HepG2 (cell line): ENCODE data around the gene HELZ2. TPM values are rescaled to one million over a fixed set of nuclear protein-coding genes. Genes with fewer than 3 reads are reported as not detected.

Source experiments
- ATM ChIP-seq: fragments of 450-650 bp; IDR thresholded peaks from 2 replicates; pipeline ENCODE4 v1.7.1; 2017; ENCODE audit warnings: mild to moderate bottlenecking, borderline replicate concordance
- CCAR2 ChIP-seq: fragments of 200-400 bp; formaldehyde crosslinking; optimal IDR thresholded peaks from 2 replicates; pipeline ENCODE3; 2018; ENCODE audit warnings: low read depth, mild to moderate bottlenecking, low read length, moderate library complexity
- DNMT1 ChIP-seq: sonication (generic); formaldehyde crosslinking; IDR thresholded peaks from 2 replicates; pipeline ENCODE4 v1.5.1; 2020; ENCODE audit warnings: mild to moderate bottlenecking, missing genetic modification reagents
- E2F2 ChIP-seq: sonication (generic); formaldehyde crosslinking; IDR thresholded peaks from 2 replicates; pipeline ENCODE4 v1.4.0; 2020; ENCODE audit warnings: missing genetic modification reagents, borderline replicate concordance
- ERF ChIP-seq: IDR thresholded peaks from 2 replicates; pipeline ENCODE4 v1.6.1; 2018; ENCODE audit warnings: missing biosample characterization, missing genetic modification reagents
- FOXJ3 ChIP-seq: sonication (generic); formaldehyde crosslinking; IDR thresholded peaks from 2 replicates; pipeline ENCODE4 v1.4.0; 2020; ENCODE audit warnings: missing genetic modification reagents, mild to moderate bottlenecking, borderline replicate concordance
- FOXK2 ChIP-seq: fragments of 450-650 bp; IDR thresholded peaks from 2 replicates; pipeline ENCODE4 v1.6.1; 2016
- GABPA ChIP-seq, 2 experiments: IDR thresholded peaks; 2 replicates each; pipeline ENCODE4 v1.6.1; 2011 to 2016; ENCODE audit warnings: low read depth in 2 of 2, low read length in 1 of 2, missing biosample characterization in 1 of 2, missing genetic modification characterization in 1 of 2
- GABPB1 ChIP-seq: IDR thresholded peaks from 2 replicates; pipeline ENCODE4 v1.6.1; 2016; ENCODE audit warnings: mild to moderate bottlenecking, missing genetic modification reagents, moderate library complexity, missing compliant biosample characterization
- HNF4A ChIP-seq: sonication (generic); formaldehyde crosslinking; IDR thresholded peaks from 2 replicates; pipeline ENCODE4 v1.4.0; 2020; ENCODE audit warnings: missing genetic modification reagents
- NFRKB ChIP-seq: fragments of 450-650 bp; IDR thresholded peaks from 2 replicates; pipeline ENCODE4 v1.6.1; 2017
- NR3C1 ChIP-seq: sonication (generic); formaldehyde crosslinking; IDR thresholded peaks from 2 replicates; pipeline ENCODE4 v1.4.0; 2020; ENCODE audit warnings: missing genetic modification reagents
- RBFOX2 ChIP-seq: fragments of 200-400 bp; formaldehyde crosslinking; IDR thresholded peaks from 2 replicates; pipeline ENCODE4 v1.6.1; 2017; ENCODE audit warnings: low read depth, mild to moderate bottlenecking, low read length
- RCOR2 ChIP-seq: IDR thresholded peaks from 2 replicates; pipeline ENCODE4 v1.6.1; 2016; ENCODE audit warnings: missing biosample characterization, missing genetic modification reagents
- RFXANK ChIP-seq: IDR thresholded peaks from 2 replicates; pipeline ENCODE4 v1.6.1; 2016
- RFXAP ChIP-seq: sonication (generic); formaldehyde crosslinking; IDR thresholded peaks from 2 replicates; pipeline ENCODE4 v1.4.0; 2020; ENCODE audit warnings: missing genetic modification reagents, borderline replicate concordance
- RXRB ChIP-seq: IDR thresholded peaks from 2 replicates; pipeline ENCODE4 v1.6.1; 2016; ENCODE audit warnings: borderline replicate concordance, missing genetic modification reagents, missing compliant biosample characterization
- SIX1 ChIP-seq: sonication (generic); formaldehyde crosslinking; IDR thresholded peaks from 2 replicates; pipeline ENCODE4 v1.4.0; 2020; ENCODE audit warnings: missing genetic modification reagents, borderline replicate concordance
- SMYD3 ChIP-seq: sonication (generic); formaldehyde crosslinking; IDR thresholded peaks from 2 replicates; pipeline ENCODE4 v1.8.1; 2023; ENCODE audit warnings: mild to moderate bottlenecking, missing genetic modification reagents
- SNRNP70 ChIP-seq: fragments of 200-400 bp; formaldehyde crosslinking; IDR thresholded peaks from 2 replicates; pipeline ENCODE4 v1.6.1; 2017; ENCODE audit warnings: mild to moderate bottlenecking, low read depth, low read length, moderate library complexity
- SP2 ChIP-seq: sonication (generic); formaldehyde crosslinking; IDR thresholded peaks from 2 replicates; pipeline ENCODE4 v1.5.1; 2020; ENCODE audit warnings: mild to moderate bottlenecking, missing genetic modification reagents
- SUZ12 ChIP-seq: fragments of 150-350 bp; IDR thresholded peaks from 2 replicates; pipeline ENCODE4 v1.6.1; 2014; ENCODE audit warnings: low read depth, low read length
- ZFAT ChIP-seq: sonication (generic); formaldehyde crosslinking; conservative IDR thresholded peaks from 2 replicates; pipeline ENCODE4 v1.8.1; 2023; ENCODE audit warnings: missing genetic modification reagents, inconsistent platforms
- ZNF20 ChIP-seq: sonication (generic); formaldehyde crosslinking; IDR thresholded peaks from 2 replicates; pipeline ENCODE4 v1.4.0; 2020; ENCODE audit warnings: mild to moderate bottlenecking, moderate library complexity, missing genetic modification reagents
- ZNF468 ChIP-seq: sonication (generic); formaldehyde crosslinking; IDR thresholded peaks from 2 replicates; pipeline ENCODE4 v1.8.0; 2022; ENCODE audit warnings: mild to moderate bottlenecking, moderate library complexity, missing genetic modification reagents
- ZNF543 ChIP-seq: sonication (generic); formaldehyde crosslinking; IDR thresholded peaks from 2 replicates; pipeline ENCODE4 v1.4.0; 2020; ENCODE audit warnings: mild to moderate bottlenecking, missing genetic modification reagents
- ZNF672 ChIP-seq: sonication (generic); formaldehyde crosslinking; IDR thresholded peaks from 2 replicates; pipeline ENCODE4 v1.8.1; 2022; ENCODE audit warnings: missing genetic modification reagents
- ZNF740 ChIP-seq: sonication (generic); formaldehyde crosslinking; IDR thresholded peaks from 2 replicates; pipeline ENCODE4 v1.4.0; 2020; ENCODE audit warnings: missing genetic modification reagents
- ZNF790 ChIP-seq: sonication (generic); formaldehyde crosslinking; IDR thresholded peaks from 2 replicates; pipeline ENCODE4 v1.8.0; 2022; ENCODE audit warnings: missing genetic modification reagents, mild to moderate bottlenecking, borderline replicate concordance
- polyA plus RNA-seq, 8 experiments: library from polyadenylated mRNA; depleted of rRNA in 3 of 8; stranded (reverse) in 7 of 8; unstranded in 1 of 8; fragments of >200 nt; fragmentation: Illumina TruSeq in 4 of 8; extraction: Trizol in 4 of 8; gene quantifications; 2 replicates each; pipeline versions ENCODE4 v1.2.1 to v1.2.3, GENCODE V29; 2011 to 2016; ENCODE audit warnings: low read depth in 4 of 8, missing spikeins in 1 of 8, mixed read lengths in 1 of 8; ENCODE audit not compliant: insufficient read depth in 1 of 8
- total RNA-seq, 5 experiments: library from RNA; depleted of rRNA; stranded (reverse); fragments of >200 nt; fragmentation: Illumina TruSeq; extraction: Trizol; gene quantifications; 2 replicates each; pipeline ENCODE4 v1.2.3, GENCODE V29; 2016; ENCODE audit warnings: low read depth in 1 of 5

HELZ2 gene
- total and polyA plus RNA-seq, 2 of the 13 experiments (the other 11 are each of a cell fraction or from before 2014, with no cell fraction given), result 9.6 to 10.1 TPM

GRCh38 chr20:63572788-63573646, 1.0 kb downstream of the HELZ2 start (continued):
- TF ChIP-seq RXRB (CRISPR knock-in tag), result no peak
- TF ChIP-seq SNRNP70, result no peak
- no peak for TF ChIP-seq ZNF790 (CRISPR knock-in tag)
- no peak for TF ChIP-seq NR3C1 (CRISPR knock-in tag)
- TF ChIP-seq ZNF672, result no peak
- TF ChIP-seq ZFAT (CRISPR knock-in tag), result no peak
- TF ChIP-seq SUZ12, result no peak
- TF ChIP-seq ZNF543, result no peak
- TF ChIP-seq E2F2 (CRISPR knock-in tag), result no peak
- no peak for TF ChIP-seq NFRKB
- TF ChIP-seq SIX1, result no peak
- no peak for TF ChIP-seq RFXAP
- peak; percentile 10; the same call in 1 of the 2 replicates for TF ChIP-seq ERF
- 0 out of 2 replicates have a peak, but pooled peaks have one; percentile 64 for TF ChIP-seq ZNF468 (CRISPR knock-in tag)
- no peak for TF ChIP-seq FOXJ3
- TF ChIP-seq CCAR2, result no peak
- TF ChIP-seq RFXANK (CRISPR knock-in tag), result 0 out of 2 replicates have a peak, but pooled peaks have one; percentile 8
- no peak for TF ChIP-seq SP2 (CRISPR knock-in tag)
- TF ChIP-seq DNMT1 (CRISPR knock-in tag), result no peak; the same call in 1 of the 2 replicates
- peak; percentile 45; the same call in 1 of the 2 replicates for TF ChIP-seq GABPB1
- no peak for TF ChIP-seq ZNF740 (CRISPR knock-in tag)
- TF ChIP-seq FOXK2, result no peak
- TF ChIP-seq GABPA (IDR thresholded peaks at IDR 0.05; ENCODE audit: low read depth, low read length), result no peak
- no peak for TF ChIP-seq GABPA (CRISPR knock-in tag; IDR thresholded peaks at IDR 0.05; ENCODE audit: low read depth)
- no peak for TF ChIP-seq ATM
- peak; percentile 35; the same call in 1 of the 2 replicates for TF ChIP-seq RBFOX2
- TF ChIP-seq HNF4A (CRISPR knock-in tag), result peak; percentile 63
- no peak for TF ChIP-seq RCOR2
- TF ChIP-seq ZNF20 (CRISPR knock-in tag), result no peak
- no peak for TF ChIP-seq SMYD3 (CRISPR knock-in tag)
